Ectodermal cell (in vitro differentiated cells): ENCODE data around the gene CCR9.

Experiments
- H3K27ac ChIP-seq: 2 replicates; pipeline ENCODE4 v1.7.0; 2013; ENCODE audit warnings: mild to moderate bottlenecking, low read depth, low read length; ENCODE audit not compliant: insufficient read depth, poor library complexity, severe bottlenecking
- H3K27me3 ChIP-seq: 2 replicates; pipeline ENCODE4 v1.7.0; 2013; ENCODE audit warnings: mild to moderate bottlenecking, low read length; ENCODE audit not compliant: insufficient read depth, control insufficient read depth, poor library complexity, severe bottlenecking
- H3K36me3 ChIP-seq: one replicate; pipeline ENCODE4 v1.7.0; 2013; ENCODE audit warnings: low read length; ENCODE audit not compliant: control insufficient read depth, insufficient read depth
- H3K4me1 ChIP-seq: one replicate; pipeline ENCODE4 v1.7.0; 2013; ENCODE audit warnings: low read length; ENCODE audit not compliant: control insufficient read depth, insufficient read depth
- H3K4me3 ChIP-seq: 2 replicates; pipeline ENCODE4 v1.7.0; 2013; ENCODE audit warnings: low read depth, low read length, control low read depth; ENCODE audit not compliant: insufficient read depth
- H3K9me3 ChIP-seq: 2 replicates; pipeline ENCODE4 v1.7.0; 2013; ENCODE audit warnings: mild to moderate bottlenecking, low read length, moderate library complexity; ENCODE audit not compliant: control insufficient read depth
- WGBS, 2 experiments: methylation state at CpG; one replicate each; pipeline ENCODE4 v1.1.7; 2013; ENCODE audit warnings: missing lambda C conversion rate in 2 of 2; 5-methylcytosine and 5-hydroxymethylcytosine counted together

Gene CCR9

DNA sequence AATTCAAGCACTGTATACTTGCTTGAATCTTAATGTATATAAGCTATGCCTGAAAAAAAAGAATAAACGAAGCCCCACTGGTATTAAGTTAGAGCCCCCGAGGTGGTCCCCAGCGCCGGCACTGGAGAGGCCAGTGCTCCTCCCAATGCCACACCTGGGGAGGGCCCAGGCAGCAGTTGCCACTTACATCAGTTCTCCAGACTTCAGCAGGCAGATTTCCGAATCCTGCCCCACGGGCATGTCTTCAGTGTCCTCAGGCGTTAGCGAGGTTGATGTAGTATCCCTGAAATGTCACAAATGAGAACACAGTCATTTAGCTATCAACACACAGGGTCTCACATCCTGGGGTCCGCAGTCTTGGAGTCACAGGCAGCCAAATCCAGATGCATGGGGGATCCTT, 49.9 kb downstream of the CCR9 start:
- Histone ChIP-seq H3K36me3 (peaks cover 15% of the 10 kb centered on the region), H3K9me3 (no peaks in the 10 kb centered on the region), H3K27me3 (no peaks in the 10 kb centered on the region), H3K27ac (no peak overlapping the region), H3K4me1 (no peaks in the 10 kb centered on the region), H3K4me3 (no peak overlapping the region)
- 89 to 90% methylated on average over 9 of the region's 9 CpGs for WGBS, 2 experiments

DNA sequence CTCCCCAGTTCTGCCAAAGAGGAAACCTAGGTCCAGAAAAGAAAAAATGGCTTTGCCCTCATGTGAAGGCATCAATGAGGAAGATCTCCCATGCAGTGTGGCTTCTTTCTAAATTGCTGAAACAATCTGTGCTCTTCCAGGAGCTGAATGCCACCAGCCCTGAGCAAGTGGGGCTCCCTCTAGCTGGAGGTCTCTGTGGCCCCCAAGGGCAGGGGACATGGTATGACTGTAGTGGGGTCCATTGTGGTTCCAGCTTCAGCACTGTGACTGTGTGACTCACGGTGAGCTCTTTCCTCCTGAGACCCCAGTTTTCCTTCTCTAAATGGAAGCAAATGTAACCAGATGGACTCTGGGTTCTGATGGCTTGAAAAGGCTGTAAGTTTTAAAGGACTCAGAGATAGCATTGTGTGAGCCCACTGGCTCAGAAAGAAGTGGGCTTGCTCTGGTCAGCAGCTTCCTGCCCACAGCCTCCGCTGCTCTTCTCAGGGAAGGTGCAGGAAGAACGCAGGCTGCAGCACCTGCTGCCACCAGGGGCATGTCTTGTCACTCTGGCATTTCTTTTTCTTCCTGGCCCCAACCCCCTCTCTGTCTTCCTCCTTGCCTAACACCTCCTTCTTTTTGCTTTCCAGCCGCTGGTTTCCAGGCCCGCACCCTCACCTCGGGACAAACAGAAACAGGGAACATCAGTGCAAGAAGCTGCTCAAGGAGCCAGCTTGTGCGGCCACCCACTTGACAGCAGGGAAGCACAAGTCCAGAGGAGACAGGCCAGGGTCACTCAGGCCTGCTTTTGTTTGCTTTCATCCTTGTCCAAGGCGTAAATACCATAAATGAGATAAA, 51.1 kb downstream of the CCR9 start:
- H3K4me1 ChIP-seq, result no peaks in the 10 kb centered on the region
- no peaks in the 10 kb centered on the region for H3K9me3 ChIP-seq
- no peak overlapping the region for H3K27ac ChIP-seq
- no peaks in the 10 kb centered on the region for H3K27me3 ChIP-seq
- no peak overlapping the region for H3K4me3 ChIP-seq
- H3K36me3 ChIP-seq, result peaks cover 9% of the 10 kb centered on the region
- 90 to 91% methylated on average over 8 of the region's 8 CpGs for WGBS, 2 experiments

DNA sequence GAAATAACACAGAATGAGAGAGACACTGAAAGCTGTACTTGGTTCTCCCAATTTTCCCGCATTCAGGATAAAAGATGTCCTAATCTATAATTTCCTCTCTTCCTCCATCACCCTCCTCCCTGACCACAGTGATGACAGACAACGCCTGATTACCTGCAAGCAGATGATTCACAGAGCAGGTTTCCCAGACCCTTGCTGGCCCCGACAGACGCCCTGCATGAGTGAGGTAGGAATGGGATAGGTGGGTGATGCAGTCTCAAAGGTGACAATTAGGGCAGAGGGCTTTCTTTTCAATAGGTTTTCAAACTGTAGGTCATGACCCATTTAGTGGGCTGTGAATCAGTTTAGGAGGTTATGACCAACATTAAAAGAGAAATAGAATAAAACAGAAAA, 51.7 kb downstream of the CCR9 start:
- 93 to 96% methylated on average over 4 of the region's 4 CpGs for WGBS, 2 experiments
- Histone ChIP-seq H3K4me1 (no peaks in the 10 kb centered on the region), H3K9me3 (no peaks in the 10 kb centered on the region), H3K36me3 (peaks cover 9% of the 10 kb centered on the region), H3K27me3 (no peaks in the 10 kb centered on the region), H3K4me3 (no peak overlapping the region), H3K27ac (no peak overlapping the region)

DNA sequence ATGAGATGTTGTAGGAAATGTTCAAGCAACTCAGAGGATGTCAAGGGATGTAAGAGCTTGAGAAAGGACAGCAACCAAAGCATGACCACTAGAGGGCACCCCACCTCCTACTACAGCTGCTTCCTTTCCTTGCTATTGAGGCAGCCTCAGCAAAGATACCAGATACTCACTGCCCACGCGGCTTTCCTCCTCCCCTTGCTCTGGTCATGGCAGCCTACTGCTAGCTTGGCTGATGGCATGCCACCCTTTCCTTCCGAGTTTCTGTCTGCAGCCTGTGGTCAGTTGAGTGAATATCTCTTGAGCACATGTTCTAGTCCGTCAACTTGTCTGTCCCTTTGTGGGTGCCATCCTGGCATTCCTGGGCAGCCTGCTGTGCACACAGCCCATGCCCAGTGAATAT, 52.5 kb downstream of the CCR9 start:
- Histone ChIP-seq H3K9me3 (no peaks in the 10 kb centered on the region), H3K4me1 (no peaks in the 10 kb centered on the region), H3K4me3 (no peak overlapping the region), H3K36me3 (peaks cover 9% of the 10 kb centered on the region), H3K27me3 (no peaks in the 10 kb centered on the region), H3K27ac (no peak overlapping the region)
- 32 to 37% methylated on average over 4 of the region's 4 CpGs for WGBS, 2 experiments

DNA sequence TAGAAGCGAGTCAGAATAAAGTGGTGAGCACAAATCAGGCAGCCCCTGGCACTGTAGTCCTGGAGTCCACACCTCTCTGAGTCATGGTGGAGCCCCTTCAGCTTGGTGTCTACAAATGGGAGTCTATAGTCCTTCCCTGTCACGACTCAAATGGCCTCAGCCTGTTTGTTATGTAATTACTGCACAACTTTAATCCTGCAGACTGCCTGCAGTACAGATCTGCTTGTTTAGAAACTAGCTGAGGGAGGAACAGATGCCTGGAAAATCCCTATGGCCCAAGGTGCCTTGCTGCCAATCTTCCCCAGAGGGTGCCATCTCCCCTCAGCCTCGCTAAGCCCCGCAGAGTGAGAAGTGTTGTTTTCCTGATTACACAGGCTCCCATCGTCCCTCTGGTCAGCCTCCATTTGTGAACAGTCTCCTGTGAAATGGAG, 53.0 kb downstream of the CCR9 start:
- no peaks in the 10 kb centered on the region for H3K27me3 ChIP-seq
- no peak overlapping the region for H3K27ac ChIP-seq
- 70 to 72% methylated on average over 5 of the region's 5 CpGs for WGBS, 2 experiments
- no peaks in the 10 kb centered on the region for H3K9me3 ChIP-seq
- no peak overlapping the region for H3K4me3 ChIP-seq
- no peaks in the 10 kb centered on the region for H3K4me1 ChIP-seq
- H3K36me3 ChIP-seq, result peaks cover 9% of the 10 kb centered on the region

DNA sequence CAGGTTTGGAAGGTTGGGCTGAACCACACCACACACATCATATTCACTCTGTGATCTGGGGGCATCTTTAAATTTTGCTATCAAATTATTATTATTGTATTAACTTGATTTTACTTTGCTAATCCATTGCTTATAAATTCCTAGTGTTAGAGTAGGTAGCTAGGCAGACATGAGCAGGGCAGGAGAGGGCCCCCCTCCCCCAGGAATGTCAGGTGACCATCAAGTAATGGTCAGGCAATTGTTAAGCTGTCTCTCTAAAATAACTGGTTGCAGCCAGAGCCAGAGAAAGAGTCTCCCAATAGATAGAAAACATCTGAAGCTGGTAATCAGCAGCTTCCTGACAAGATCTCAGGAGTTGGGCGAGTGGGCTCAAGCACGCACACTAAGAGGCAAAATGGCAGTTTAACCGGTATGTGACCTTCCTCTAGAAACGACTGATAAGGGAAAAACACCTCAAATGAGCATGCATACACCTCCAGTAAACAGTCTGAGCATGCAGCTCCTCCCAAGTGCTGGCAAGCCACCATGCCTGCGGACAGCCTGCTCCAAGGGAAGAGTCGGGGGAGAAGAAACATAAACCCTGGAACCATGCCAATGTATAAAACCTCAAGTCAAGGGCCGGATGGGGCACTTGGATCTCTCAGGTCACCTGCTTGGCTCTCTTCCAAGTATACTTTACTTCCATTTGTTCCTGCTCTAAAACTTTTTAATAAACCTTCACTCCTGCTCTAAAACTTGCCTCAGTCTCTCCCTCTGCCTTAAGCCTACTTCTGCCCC, 53.8 kb downstream of the CCR9 start:
- no peak overlapping the region for H3K4me3 ChIP-seq
- H3K27me3 ChIP-seq, result no peaks in the 10 kb centered on the region
- H3K36me3 ChIP-seq, result peaks cover 9% of the 10 kb centered on the region
- no peaks in the 10 kb centered on the region for H3K4me1 ChIP-seq
- WGBS, 2 experiments, result 92 to 95% methylated on average over 7 of the region's 7 CpGs
- H3K27ac ChIP-seq, result no peak overlapping the region
- H3K9me3 ChIP-seq, result no peaks in the 10 kb centered on the region

DNA sequence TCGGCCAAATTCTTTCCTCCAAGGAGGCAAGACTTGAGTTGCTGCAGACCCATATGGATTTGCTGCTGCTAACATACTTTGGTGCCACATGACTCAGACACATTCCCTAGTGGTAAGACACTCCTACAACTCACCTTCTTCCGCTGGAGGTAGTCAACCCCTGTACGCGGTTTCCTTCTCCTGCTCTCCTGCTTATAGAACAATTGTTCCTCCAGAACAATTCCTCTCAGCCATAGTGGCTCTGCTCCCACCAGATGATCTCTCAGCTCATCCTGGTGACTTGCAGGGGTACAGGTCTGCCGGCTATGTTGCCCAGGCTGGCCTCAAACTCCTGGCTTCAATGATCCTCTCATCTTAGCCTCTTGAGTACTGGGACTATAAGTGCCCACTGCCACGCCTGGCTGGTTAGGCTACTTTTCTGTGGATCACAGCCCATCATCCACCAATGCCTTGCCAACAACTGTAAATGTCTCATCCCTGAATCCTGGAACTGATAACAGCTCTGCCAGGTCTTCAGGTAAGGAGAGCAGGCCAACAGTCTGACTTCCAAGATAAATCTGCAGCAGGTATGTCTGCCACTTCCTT, 54.5 kb downstream of the CCR9 start:
- peaks cover 9% of the 10 kb centered on the region for H3K36me3 ChIP-seq
- H3K4me3 ChIP-seq, result no peak overlapping the region
- no peaks in the 10 kb centered on the region for H3K9me3 ChIP-seq
- 85% methylated on average over 6 of the region's 6 CpGs for whole genome bisulfite sequencing, 2 experiments
- no peaks in the 10 kb centered on the region for H3K4me1 ChIP-seq
- no peaks in the 10 kb centered on the region for H3K27me3 ChIP-seq
- H3K27ac ChIP-seq, result no peak overlapping the region

DNA sequence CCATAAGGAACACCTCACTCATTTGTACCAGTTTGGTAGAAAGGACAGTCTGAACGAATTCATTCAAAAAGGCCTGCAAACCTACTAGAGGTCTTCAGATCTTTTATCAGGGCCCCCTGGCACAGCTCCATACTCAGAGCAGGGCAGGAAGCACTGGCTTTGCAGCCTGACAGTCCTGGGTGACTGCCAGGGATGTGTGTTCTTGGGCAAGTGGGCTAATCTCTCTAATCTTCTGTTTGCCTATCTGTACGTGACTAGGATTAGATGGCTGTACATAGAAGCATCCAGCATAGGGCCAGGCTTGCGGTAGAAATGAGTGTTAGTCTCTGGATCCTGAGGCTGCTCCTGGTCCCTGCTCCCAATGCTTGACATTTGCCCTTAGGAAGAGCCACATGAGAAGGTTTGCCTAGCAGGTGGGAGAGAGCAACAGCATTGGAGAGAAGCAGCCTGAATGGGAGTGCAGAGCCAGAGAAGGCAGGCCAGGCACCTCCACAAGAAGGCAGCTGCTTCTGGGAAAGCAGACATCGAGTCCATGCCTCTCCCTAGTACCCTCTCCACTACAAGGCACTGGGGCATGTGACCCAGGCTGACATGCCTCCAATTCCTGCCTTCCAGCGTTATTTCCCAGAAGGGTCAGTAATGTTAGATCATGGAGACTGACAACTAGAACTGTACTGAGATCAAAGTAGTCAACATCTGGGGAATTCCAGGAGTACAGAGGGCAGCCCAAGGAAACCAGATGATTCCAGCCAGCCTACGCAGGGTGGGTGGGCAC, 55.9 kb downstream of the CCR9 start:
- H3K4me1 ChIP-seq, result no peaks in the 10 kb centered on the region
- H3K27ac ChIP-seq, result no peak overlapping the region
- WGBS, 2 experiments, result 87 to 93% methylated on average over 6 of the region's 6 CpGs
- no peak overlapping the region for H3K4me3 ChIP-seq
- H3K9me3 ChIP-seq, result no peaks in the 10 kb centered on the region
- no peaks in the 10 kb centered on the region for H3K27me3 ChIP-seq
- peaks cover 2% of the 10 kb centered on the region for H3K36me3 ChIP-seq

DNA sequence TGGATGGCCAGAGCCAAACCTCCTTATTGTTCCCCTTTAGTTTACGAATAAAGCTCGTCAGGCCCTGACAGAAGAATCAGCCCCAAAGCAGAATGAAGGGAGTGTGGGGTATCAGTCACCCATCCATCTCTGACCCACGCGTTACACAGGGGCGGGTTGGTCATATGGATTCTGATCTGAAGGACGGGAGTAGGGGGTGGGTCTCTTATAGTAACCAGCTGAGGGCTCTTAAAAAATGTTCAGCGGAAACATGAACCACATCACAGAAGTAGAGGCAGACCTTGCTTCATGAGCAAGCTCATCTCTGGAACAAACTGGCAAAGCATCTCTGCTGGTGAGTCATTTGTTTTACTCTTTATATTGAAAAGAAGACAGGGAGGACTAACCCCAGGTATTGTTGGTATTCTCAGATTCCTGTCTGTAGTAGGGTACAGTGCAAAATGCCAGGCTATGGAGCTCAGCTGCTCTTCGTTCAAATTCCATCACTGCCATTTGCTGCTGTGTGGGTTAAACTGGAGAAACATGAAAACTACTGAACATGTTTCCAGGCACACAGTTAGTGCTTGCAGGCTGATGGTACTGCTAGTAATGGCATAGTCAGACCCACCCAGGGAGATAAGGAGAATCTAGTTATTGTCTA, 57.0 kb downstream of the CCR9 start, which contains the start of gene CXCR6:
Gene CXCR6, plus strand, starts transcription at position 258 of the 640 bp plus-strand sequence. CDS start 3,018 bp downstream, outside the sequence.
- Histone ChIP-seq H3K27me3 (no peaks in the 10 kb centered on the region), H3K4me1 (no peaks in the 10 kb centered on the region), H3K9me3 (no peaks in the 10 kb centered on the region), H3K27ac (no peak within 1 kb of the TSS), H3K36me3 (no peaks in the 10 kb centered on the region), H3K4me3 (no peak within 1 kb of the TSS)
- 97 to 98% methylated on average over 8 of the region's 8 CpGs for WGBS, 2 experiments
